ENCODE results near the gene TNS3. TPM values are rescaled to one million over a fixed set of nuclear protein-coding genes. Genes with fewer than 3 reads are reported as not detected.

TNS3 gene
- total RNA-seq, 1 experiment from 2014 or later = 9.5 TPM

- no peak overlapping the region for H3K56ac ChIP-seq (ENCODE audit: insufficient read length, low read depth, low read length)
- H3K4ac ChIP-seq (ENCODE audit: low read depth, low read length) = no peak overlapping the region
- no CpG with 5 or more reads among the region's 19 CpGs for WGBS (ENCODE audit: extremely low coverage, insufficient read length, low lambda C conversion rate)
- H4K91ac ChIP-seq (ENCODE audit: insufficient read length, low read depth, low read length) = no peak overlapping the region
- no peaks in the 10 kb centered on the region for H3K23me2 ChIP-seq (ENCODE audit: insufficient read length, low read depth, low read length, poor library complexity, severe bottlenecking)
- H2BK120ac ChIP-seq (ENCODE audit: low read depth, low read length, poor library complexity, severe bottlenecking) = no peak overlapping the region
- no peaks in the 10 kb centered on the region for H3K9me3 ChIP-seq (ENCODE audit: control insufficient read depth, low read depth, low read length)
- no peak overlapping the region for H2BK12ac ChIP-seq (ENCODE audit: insufficient read length, low read depth, low read length)
- TF ChIP-seq, protein P1, sequence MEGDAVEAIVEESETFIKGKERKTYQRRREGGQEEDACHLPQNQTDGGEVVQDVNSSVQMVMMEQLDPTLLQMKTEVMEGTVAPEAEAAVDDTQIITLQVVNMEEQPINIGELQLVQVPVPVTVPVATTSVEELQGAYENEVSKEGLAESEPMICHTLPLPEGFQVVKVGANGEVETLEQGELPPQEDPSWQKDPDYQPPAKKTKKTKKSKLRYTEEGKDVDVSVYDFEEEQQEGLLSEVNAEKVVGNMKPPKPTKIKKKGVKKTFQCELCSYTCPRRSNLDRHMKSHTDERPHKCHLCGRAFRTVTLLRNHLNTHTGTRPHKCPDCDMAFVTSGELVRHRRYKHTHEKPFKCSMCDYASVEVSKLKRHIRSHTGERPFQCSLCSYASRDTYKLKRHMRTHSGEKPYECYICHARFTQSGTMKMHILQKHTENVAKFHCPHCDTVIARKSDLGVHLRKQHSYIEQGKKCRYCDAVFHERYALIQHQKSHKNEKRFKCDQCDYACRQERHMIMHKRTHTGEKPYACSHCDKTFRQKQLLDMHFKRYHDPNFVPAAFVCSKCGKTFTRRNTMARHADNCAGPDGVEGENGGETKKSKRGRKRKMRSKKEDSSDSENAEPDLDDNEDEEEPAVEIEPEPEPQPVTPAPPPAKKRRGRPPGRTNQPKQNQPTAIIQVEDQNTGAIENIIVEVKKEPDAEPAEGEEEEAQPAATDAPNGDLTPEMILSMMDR (conservative IDR thresholded peaks at IDR 0.05) = no peak
- H3K27ac Mint-ChIP-seq = peak overlapping the region in 1 of 3 experiments; percentile 54; a peak in 3 of 7 replicates
- H4K20me1 ChIP-seq (ENCODE audit: control insufficient read depth, insufficient read depth, insufficient read length) = no peaks in the 10 kb centered on the region
- H3K4me1 ChIP-seq (ENCODE audit: insufficient read depth, low read length) = peaks cover 18% of the 10 kb centered on the region
- H4K8ac ChIP-seq (replicated peaks; ENCODE audit: insufficient read length, low read depth, low read length) = no peak overlapping the region
- no peaks in the 10 kb centered on the region; the same call in 1 of the 2 replicates for H3K27me3 Mint-ChIP-seq (ENCODE audit: low read depth)
- H2BK5ac ChIP-seq (ENCODE audit: insufficient read length, low read length) = no peak overlapping the region
- H2AK5ac ChIP-seq (ENCODE audit: insufficient read length, low read length) = no peak overlapping the region
- H2BK20ac ChIP-seq (ENCODE audit: low read depth, low read length, poor library complexity, severe bottlenecking) = no peak overlapping the region
- no peak overlapping the region for H3T11ph ChIP-seq (ENCODE audit: low read length)
- peak overlapping the region; percentile 39; the same call in 1 of the 2 replicates for H3K14ac ChIP-seq (ENCODE audit: insufficient read depth, low read length)
- H4K5ac ChIP-seq (ENCODE audit: insufficient read length, low read depth, low read length) = no peak overlapping the region
- H3K36me3 Mint-ChIP-seq (ENCODE audit: insufficient read depth in 1 of 3, low read depth in 3 of 3) = no peaks in the 10 kb centered on the region; a peak in 2 of 7 replicates
- H3K4me3 Mint-ChIP-seq = 0 out of 5 replicates have a peak overlapping the region, but pooled peaks of 1 of the 2 experiments have one; percentile 81
- H3K79me1 ChIP-seq (ENCODE audit: insufficient read depth, low read depth, low read length, poor library complexity, severe bottlenecking) = no peaks in the 10 kb centered on the region
- H3K79me2 ChIP-seq (ENCODE audit: insufficient read depth, low read length) = no peaks in the 10 kb centered on the region
- no peak overlapping the region for H3K23ac ChIP-seq (ENCODE audit: insufficient read length, low read depth, low read length)
- no peak for DNase-seq
- H3K27me3 ChIP-seq (ENCODE audit: insufficient read depth, low read length) = no peaks in the 10 kb centered on the region
- H3K9ac ChIP-seq (ENCODE audit: extremely low read depth, insufficient read length, low read length) = no peak overlapping the region
- H2AFZ ChIP-seq (ENCODE audit: low read length) = no peak overlapping the region
- no peak overlapping the region for H3K18ac ChIP-seq (ENCODE audit: insufficient read length, low read depth, low read length)
- peaks cover 60 to 62% of the 10 kb centered on the region in 2 experiments for H3K4me1 Mint-ChIP-seq
- H2BK15ac ChIP-seq (ENCODE audit: low read depth, low read length) = no peak overlapping the region
- no peak overlapping the region for H3K4me2 ChIP-seq (ENCODE audit: insufficient read depth, insufficient read length, low read length)
- H3K9me3 Mint-ChIP-seq = no peaks in the 10 kb centered on the region; a peak in 1 of 5 replicates
- H3K27ac ChIP-seq (ENCODE audit: insufficient read length, low read depth, low read length) = no peak overlapping the region
Observed at GRCh38 chr7:47329320-47329926, 252.5 kb downstream of the TNS3 start.
